ENCODE results near the gene CITED1.

DNA sequence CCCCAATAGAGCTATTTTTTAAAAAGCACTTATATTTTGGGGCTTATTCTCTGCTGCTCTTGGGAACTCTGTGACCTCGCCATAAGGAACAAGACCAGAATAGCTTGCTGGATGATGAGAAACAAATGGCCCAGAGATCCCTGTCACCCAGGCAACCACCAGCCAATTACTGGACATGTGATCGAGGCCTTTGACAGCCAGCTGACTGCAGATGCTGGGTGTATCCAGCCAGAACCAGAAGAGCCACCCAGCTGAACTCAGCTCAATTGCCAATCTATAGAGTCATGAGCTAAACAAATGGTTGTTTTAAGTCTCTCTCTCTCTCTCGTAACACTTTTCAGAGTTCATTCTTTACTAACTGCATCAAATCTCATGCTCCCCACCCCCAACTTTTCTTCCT lies 24.4 kb upstream of the CITED1 start:
- TF ChIP-seq FOSL1 (IDR thresholded peaks at IDR 0.05; ENCODE audit: low read depth) (no peak), EZH2 (IDR thresholded peaks at IDR 0.05) (no peak)
